ENCODE data around the gene DCAF7. TPM values are rescaled to one million over a fixed set of nuclear protein-coding genes. Genes with fewer than 3 reads are reported as not detected.
A peak's percentile ranks its signal among the peaks of the same experiment; 100 is the strongest.

DCAF7 gene
- total and polyA plus RNA-seq, 8 donors = 83.7 to 106 (median 100) TPM

DNA sequence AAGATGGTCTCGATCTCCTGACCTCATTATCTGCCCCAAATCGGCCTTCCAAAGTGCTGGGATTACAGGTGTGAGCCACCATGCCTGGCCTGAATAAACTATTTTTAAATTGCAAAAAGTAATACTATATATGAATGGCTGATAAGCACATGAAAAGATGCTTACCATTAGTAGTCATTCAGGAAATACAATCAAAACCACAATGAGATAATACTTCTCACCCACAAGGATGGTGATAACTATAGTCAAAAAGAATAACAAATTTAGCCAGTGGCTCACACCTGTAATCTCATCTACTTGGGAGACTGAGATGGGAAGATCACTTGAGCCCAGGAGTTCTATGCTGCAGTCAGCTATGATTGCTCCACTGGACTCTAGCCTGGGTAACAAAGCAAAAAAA is 48.0 kb downstream of the DCAF7 start:
- TF ChIP-seq CTCF (IDR thresholded peaks at IDR 0.05) = no peak
- Histone ChIP-seq H3K27ac (no peak overlapping the region), H3K9me3 (no peaks in the 10 kb centered on the region), H3K27me3 (no peaks in the 10 kb centered on the region), H3K4me1 (peaks cover 0 to 22% of the 10 kb centered on the region in 2 donors), H3K36me3 (peaks cover 0 to 9% of the 10 kb centered on the region in 2 donors), H3K4me3 (no peak overlapping the region)
- ATAC-seq (no peak), DNase-seq (no peak)
- intact Hi-C loops (cut with DNase I) = no loop called here

DNA sequence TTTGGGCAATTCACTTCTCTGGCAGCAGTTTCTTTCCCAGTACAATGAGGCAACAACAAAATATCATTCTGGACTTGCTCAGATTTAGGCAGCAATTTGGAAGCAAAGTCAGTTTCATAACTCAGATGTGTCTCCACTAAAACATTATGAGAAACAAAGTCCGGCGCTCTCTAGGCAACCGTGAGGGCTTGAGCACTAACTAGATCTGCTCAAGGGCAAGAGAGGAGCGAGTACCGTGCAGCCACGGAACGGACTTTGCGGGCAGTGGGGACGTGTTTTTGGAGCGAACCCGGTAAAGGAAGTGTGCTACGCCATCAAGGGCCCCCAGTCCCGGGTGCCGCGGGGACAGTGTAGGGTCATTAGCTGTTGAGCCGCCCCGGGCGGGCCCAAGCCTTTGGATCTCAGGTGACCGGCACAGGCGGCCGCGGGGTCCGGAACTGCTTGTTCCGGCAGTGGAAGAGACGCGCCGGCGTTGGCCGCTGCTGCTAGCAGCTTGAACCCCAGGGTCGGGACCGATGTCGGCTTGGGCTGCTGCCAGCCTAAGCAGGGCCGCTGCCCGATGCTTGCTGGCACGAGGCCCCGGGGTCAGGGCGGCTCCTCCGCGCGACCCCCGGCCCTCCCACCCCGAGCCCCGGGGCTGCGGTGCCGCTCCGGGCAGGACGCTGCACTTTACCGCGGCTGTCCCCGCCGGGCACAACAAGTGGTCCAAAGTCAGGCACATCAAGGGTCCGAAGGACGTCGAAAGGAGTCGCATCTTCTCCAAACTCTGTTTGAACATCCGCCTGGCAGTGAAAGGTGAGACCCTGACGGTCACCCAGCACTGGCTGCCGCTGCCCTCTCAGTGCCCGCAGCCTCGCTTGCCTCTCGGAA is 50.5 kb downstream of the DCAF7 start, which contains the start of gene TACO1:
TACO1 (plus strand) TSS at position 327 of the 870 bp plus-strand sequence; CDS start at position 516, 189 bp downstream.
- Histone ChIP-seq H3K36me3 (peaks cover 0 to 15% of the 10 kb centered on the region in 2 donors), H3K9me3 (no peaks in the 10 kb centered on the region), H3K27ac (peak within 1 kb of the TSS; percentile 61 to 83), H3K4me3 (peak within 1 kb of the TSS; percentile 83 to 91), H3K27me3 (no peaks in the 10 kb centered on the region), H3K4me1 (peaks cover 0 to 22% of the 10 kb centered on the region in 2 donors)
- intact Hi-C loops (cut with DNase I) = no loop called here
- ATAC-seq (peak; percentile 99), DNase-seq (peak; percentile 78 to 92 (median 78))
- TF ChIP-seq CTCF (IDR thresholded peaks at IDR 0.05) = no peak

DNA sequence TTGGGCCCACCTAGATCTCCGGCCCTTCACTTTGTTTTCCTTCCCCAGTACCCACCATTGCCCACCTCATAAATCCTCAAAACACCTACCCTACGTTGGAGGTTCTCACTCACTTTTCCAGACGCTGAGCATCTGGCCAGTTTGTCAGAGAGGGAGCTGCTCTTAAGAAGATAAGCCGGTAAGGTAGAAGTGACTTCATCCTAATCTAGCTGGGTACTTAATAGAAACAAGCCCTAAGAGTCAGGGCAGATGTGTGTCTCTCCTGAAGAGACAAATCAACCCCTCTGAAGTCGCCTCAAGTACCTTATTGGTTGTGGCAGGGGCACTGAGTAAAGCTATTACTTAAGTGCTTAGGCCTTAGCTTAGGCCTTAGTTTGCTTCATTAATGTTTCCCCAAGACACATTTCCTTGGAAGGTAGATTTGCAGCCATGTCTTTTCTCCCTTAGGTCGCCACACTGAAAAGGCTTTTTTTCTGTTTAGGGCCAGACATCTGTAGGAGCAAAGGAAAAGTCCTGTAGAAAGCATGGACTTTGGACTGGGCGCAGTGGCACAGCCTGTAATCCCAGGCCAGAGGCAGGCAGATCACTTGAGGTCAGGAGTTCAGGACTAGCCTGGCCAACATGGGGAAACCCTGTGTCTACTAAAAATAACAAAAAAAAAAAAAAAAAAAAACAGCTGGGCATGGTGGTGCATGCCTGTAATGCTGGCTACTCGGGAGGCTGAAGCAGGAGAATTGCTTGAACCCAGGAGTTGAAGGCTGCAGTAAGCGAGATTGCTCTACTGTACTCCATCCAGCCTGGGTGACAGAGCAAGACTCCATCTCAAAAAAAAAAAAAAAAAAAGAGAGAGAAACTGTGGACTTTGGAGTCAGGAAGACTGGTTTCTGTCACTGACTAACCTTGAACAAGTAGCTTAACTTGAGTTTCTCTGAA is 51.4 kb downstream of the DCAF7 start:
- Histone ChIP-seq H3K4me1 (peaks cover 0 to 22% of the 10 kb centered on the region in 2 donors), H3K27ac (peak overlapping the region in 1 of 2 donors; percentile 83), H3K36me3 (peaks cover 0 to 24% of the 10 kb centered on the region in 2 donors), H3K9me3 (no peaks in the 10 kb centered on the region), H3K4me3 (peak overlapping the region; percentile 83 to 91), H3K27me3 (no peaks in the 10 kb centered on the region)
- intact Hi-C loops (cut with DNase I) = no loop called here
- DNase-seq (no peak), ATAC-seq (peak; percentile 5)
- TF ChIP-seq CTCF (IDR thresholded peaks at IDR 0.05) = no peak

GRCh38 chr17:63609816-63610573 is 59.7 kb downstream of the DCAF7 start:
- Histone ChIP-seq H3K4me1 (no peaks in the 10 kb centered on the region), H3K27ac (no peak overlapping the region), H3K9me3 (no peaks in the 10 kb centered on the region), H3K27me3 (no peaks in the 10 kb centered on the region), H3K4me3 (no peak overlapping the region), H3K36me3 (peaks cover 0 to 50% of the 10 kb centered on the region in 2 donors)
- intact Hi-C loops (cut with DNase I) = loop anchor here (5.0 to 10.0 kb wide), 2 partner anchors 183 to 185 kb away; no protein-coding TSS in a partner anchor
- no peak for ATAC-seq
- no peak for DNase-seq
- no peak for TF ChIP-seq CTCF (IDR thresholded peaks at IDR 0.05)

Measured in left lung (tissue), 10 donors.